ENCODE data around the gene TCOF1. TPM values are rescaled to one million over a fixed set of nuclear protein-coding genes. Genes with fewer than 3 reads are reported as not detected.

Gene TCOF1
- total RNA-seq, 6 donors from 2014 or later: 21.7 to 71.2 (median 30.4) TPM

DNA sequence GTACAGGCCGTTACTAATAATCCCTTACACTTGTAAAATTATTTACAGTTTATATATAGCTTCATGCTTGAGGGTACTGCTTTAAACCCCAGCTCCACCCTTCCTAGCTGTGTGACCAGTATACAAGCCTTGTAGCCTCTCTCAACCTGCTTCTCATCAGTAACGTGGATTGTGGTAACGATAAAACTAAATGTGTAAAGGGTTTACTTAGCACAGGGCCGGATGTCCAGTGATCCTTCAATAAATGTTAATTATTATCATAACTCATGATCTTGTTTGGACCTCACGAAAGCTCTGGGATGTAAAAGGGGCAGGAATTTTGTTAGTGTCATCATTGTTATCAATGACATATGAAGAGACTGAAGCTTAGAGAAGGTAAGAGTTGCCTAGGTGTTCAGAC lies 47.3 kb upstream of the TCOF1 start:
- WGBS, 2 donors: 77 to 79% methylated on average over 5 of the region's 5 CpGs
- TF ChIP-seq POLR2A (IDR thresholded peaks at IDR 0.05) (no peak), POLR2AphosphoS5 (IDR thresholded peaks at IDR 0.05) (no peak), EP300 (IDR thresholded peaks at IDR 0.05) (no peak)
- TF ChIP-seq, protein P1, sequence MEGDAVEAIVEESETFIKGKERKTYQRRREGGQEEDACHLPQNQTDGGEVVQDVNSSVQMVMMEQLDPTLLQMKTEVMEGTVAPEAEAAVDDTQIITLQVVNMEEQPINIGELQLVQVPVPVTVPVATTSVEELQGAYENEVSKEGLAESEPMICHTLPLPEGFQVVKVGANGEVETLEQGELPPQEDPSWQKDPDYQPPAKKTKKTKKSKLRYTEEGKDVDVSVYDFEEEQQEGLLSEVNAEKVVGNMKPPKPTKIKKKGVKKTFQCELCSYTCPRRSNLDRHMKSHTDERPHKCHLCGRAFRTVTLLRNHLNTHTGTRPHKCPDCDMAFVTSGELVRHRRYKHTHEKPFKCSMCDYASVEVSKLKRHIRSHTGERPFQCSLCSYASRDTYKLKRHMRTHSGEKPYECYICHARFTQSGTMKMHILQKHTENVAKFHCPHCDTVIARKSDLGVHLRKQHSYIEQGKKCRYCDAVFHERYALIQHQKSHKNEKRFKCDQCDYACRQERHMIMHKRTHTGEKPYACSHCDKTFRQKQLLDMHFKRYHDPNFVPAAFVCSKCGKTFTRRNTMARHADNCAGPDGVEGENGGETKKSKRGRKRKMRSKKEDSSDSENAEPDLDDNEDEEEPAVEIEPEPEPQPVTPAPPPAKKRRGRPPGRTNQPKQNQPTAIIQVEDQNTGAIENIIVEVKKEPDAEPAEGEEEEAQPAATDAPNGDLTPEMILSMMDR (IDR thresholded peaks at IDR 0.05): no peak
- Histone ChIP-seq H3K27me3 (no peaks in the 10 kb centered on the region), H3K27ac (no peak overlapping the region), H3K4me1 (no peaks in the 10 kb centered on the region), H3K36me3 (no peaks in the 10 kb centered on the region), H3K9me3 (no peaks in the 10 kb centered on the region), H3K4me3 (no peak overlapping the region)
- no peak for DNase-seq
- ATAC-seq (ENCODE audit: low FRiP score in 2 of 2): no peak

DNA sequence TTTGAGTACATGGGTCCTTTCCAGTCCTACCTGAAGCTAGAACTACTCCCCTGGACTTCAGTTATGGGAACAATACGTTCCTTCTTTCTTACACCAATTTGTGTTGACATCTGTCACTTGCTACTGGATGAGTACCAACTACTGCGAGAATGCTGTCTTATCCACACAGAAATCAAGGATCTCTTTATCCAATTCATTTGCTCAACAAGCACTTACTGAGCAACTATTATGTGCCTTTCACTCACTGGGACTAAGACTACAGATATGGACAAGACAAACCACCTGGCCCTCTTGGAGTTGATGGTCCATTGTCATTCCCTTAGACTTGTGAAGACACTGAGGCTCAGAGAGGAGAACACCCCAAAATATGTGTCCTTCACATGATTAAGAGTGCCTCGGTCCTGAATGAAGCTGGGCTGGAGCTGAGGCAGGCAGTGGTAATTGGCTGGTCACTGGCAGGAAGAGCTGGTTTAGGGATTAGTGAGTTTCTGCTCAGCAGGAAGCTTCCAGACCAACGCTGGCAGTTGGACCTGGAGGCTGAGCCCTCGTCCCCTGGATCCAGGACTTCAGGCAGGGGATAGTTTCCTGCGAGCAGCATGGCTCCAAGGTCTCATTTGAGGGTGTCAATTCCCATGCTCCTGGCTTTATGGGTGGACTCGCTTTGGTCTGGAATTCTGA lies 46.3 kb upstream of the TCOF1 start:
- DNase-seq (no peak), ATAC-seq (ENCODE audit: low FRiP score in 2 of 2) (no peak)
- no peaks in the 10 kb centered on the region for H3K36me3 ChIP-seq
- no peak overlapping the region for H3K4me3 ChIP-seq
- no peaks in the 10 kb centered on the region for H3K27me3 ChIP-seq
- H3K27ac ChIP-seq: no peak overlapping the region
- no peaks in the 10 kb centered on the region for H3K9me3 ChIP-seq
- 78 to 82% methylated on average over 6 to 7 of the region's 7 CpGs for WGBS, 2 donors
- H3K4me1 ChIP-seq: no peaks in the 10 kb centered on the region
- TF ChIP-seq, protein P1 (IDR thresholded peaks at IDR 0.05): no peak
- TF ChIP-seq POLR2A (IDR thresholded peaks at IDR 0.05) (no peak), POLR2AphosphoS5 (IDR thresholded peaks at IDR 0.05) (no peak), EP300 (IDR thresholded peaks at IDR 0.05) (no peak)

DNA sequence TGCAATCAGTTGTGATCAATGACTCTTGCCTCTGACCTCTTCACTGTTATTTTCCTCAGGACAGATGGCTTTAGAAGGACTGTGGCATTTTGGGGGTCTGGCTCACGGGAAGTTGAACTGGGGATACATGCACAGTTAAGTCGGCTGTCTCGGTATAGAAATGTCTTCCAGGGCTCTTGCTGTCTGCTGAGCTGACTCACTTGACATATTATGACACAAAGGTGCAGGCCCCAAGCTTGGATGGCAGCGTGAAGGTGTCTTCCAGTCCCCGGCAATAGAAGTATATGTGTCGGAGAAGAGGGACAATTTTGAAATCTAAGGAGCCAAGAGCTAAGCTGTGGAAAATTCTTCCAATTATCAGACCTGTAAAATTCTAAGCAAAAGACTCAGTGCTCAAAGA lies 45.0 kb upstream of the TCOF1 start:
- Histone ChIP-seq H3K27me3 (no peaks in the 10 kb centered on the region), H3K9me3 (no peaks in the 10 kb centered on the region), H3K4me3 (no peak overlapping the region), H3K36me3 (no peaks in the 10 kb centered on the region), H3K27ac (no peak overlapping the region), H3K4me1 (no peaks in the 10 kb centered on the region)
- WGBS, 2 donors: 93 to 96% methylated on average over 5 to 6 of the region's 6 CpGs
- ATAC-seq (ENCODE audit: low FRiP score in 2 of 2) (no peak), DNase-seq (no peak)
- TF ChIP-seq POLR2AphosphoS5 (IDR thresholded peaks at IDR 0.05) (no peak), EP300 (IDR thresholded peaks at IDR 0.05) (no peak), POLR2A (IDR thresholded peaks at IDR 0.05) (no peak)
- TF ChIP-seq, protein P1 (IDR thresholded peaks at IDR 0.05): no peak

DNA sequence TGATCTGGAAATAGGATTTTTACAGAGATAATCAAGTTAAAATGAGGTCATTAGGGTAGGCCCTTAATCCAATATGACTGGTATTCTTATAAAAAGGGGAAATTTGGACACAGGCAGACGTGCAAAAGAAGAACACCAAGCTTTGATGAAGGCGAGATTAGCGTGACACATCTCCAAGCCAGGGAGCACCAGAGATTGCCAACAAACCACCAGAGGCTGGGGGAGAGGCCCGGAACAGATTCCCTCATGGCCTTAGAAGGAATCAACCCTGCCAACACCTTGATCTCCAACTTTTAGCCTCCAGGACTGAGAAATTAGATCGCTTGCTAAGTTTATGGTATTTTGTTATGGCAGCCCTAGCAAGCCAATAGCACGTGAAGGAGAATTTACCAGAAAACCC lies 44.0 kb upstream of the TCOF1 start:
- 80 to 88% methylated on average over 6 of the region's 6 CpGs for WGBS, 2 donors

More for the DNA sequence above, 44.0 kb upstream of the TCOF1 start:
- no peaks in the 10 kb centered on the region for H3K27me3 ChIP-seq
- no peaks in the 10 kb centered on the region for H3K36me3 ChIP-seq
- H3K27ac ChIP-seq: no peak overlapping the region
- H3K9me3 ChIP-seq: no peaks in the 10 kb centered on the region
- H3K4me3 ChIP-seq: no peak overlapping the region
- DNase-seq (no peak), ATAC-seq (ENCODE audit: low FRiP score in 2 of 2) (no peak)
- H3K4me1 ChIP-seq: no peaks in the 10 kb centered on the region
- TF ChIP-seq POLR2A (IDR thresholded peaks at IDR 0.05) (no peak), POLR2AphosphoS5 (IDR thresholded peaks at IDR 0.05) (no peak), EP300 (IDR thresholded peaks at IDR 0.05) (no peak)
- TF ChIP-seq, protein P1 (IDR thresholded peaks at IDR 0.05): no peak
